Stomach smooth muscle (tissue), 2 donors: ENCODE results near the gene ATG14.
"Not testable (repeated sequence)": the region's sequence is repeated elsewhere in the genome, so short reads cannot be mapped to it uniquely, and the experiment has no call there.

Experiments
- H3K27ac ChIP-seq: one replicate; pipeline ENCODE4 v1.7.0; 2013; ENCODE audit warnings: mild to moderate bottlenecking, low read length, inconsistent platforms
- H3K27me3 ChIP-seq, 2 donors: one replicate each; pipeline ENCODE4 v1.7.0; 2013; ENCODE audit warnings: low read length in 2 of 2; ENCODE audit not compliant: insufficient read depth in 2 of 2, control insufficient read depth in 1 of 2
- H3K36me3 ChIP-seq, 2 donors: one replicate each; pipeline ENCODE4 v1.7.0; 2013; ENCODE audit warnings: low read length in 2 of 2; ENCODE audit not compliant: control insufficient read depth in 2 of 2, insufficient read depth in 2 of 2
- H3K4me1 ChIP-seq: one replicate; pipeline ENCODE4 v1.7.0; 2013; ENCODE audit warnings: low read length; ENCODE audit not compliant: control insufficient read depth, insufficient read depth
- H3K4me3 ChIP-seq, 2 donors: one replicate each; pipeline ENCODE4 v1.7.0; 2013; ENCODE audit warnings: low read length in 2 of 2
- H3K9ac ChIP-seq, 2 donors: one replicate each; pipeline ENCODE4 v1.7.0; 2013; ENCODE audit warnings: low read length in 2 of 2, mild to moderate bottlenecking in 1 of 2
- H3K9me3 ChIP-seq, 2 donors: one replicate each; pipeline ENCODE4 v1.7.0; 2013; ENCODE audit warnings: low read length in 2 of 2; ENCODE audit not compliant: control insufficient read depth in 2 of 2
- donor health status: healthy.
- donor health status: Pancreatic carcinoma.

Gene ATG14, protein sequence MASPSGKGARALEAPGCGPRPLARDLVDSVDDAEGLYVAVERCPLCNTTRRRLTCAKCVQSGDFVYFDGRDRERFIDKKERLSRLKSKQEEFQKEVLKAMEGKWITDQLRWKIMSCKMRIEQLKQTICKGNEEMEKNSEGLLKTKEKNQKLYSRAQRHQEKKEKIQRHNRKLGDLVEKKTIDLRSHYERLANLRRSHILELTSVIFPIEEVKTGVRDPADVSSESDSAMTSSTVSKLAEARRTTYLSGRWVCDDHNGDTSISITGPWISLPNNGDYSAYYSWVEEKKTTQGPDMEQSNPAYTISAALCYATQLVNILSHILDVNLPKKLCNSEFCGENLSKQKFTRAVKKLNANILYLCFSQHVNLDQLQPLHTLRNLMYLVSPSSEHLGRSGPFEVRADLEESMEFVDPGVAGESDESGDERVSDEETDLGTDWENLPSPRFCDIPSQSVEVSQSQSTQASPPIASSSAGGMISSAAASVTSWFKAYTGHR

DNA sequence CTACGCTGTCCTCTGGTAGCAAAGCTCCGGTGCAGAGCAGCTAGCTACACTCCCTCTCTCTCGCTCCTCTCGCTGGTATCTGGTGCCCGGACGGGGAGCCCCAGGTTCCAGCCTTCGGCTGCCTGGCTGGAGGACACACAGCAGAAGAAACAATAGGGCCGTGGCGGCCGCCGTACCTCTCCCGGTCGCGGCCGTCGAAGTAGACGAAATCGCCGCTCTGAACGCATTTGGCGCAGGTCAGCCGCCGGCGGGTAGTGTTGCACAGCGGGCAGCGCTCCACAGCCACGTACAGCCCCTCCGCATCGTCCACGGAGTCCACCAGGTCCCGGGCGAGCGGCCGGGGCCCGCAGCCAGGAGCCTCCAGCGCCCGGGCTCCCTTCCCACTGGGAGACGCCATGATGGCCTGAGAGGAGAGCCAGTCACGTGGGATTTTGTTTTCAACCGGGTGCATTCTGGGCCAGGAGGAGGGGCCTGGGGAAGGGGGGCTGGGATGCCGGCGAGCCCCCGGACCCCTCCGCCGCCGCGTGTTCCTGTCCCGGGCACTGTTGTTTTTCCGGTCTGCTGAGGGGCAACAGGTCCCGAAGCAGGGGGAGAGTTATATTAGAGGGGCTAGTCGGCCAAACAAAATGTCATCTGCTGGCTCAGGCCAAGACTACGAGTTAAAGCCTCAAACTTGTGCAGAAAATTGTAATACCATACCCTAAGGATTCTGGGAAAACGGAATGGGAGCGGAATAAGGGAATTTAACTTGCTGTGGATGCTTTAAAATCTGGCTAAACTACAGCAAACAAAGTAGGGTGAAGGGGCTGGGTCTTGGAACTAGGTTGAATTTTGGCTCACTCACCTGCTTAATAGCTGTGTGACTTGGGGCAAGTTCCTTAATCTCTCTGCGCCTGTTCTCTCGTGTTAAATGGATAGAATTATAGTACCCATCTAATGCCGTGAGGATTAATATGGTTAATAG, at the start of gene ATG14:
ATG14 (minus strand) TSS at position 405 of the 964 bp plus-strand sequence; CDS start at position 397, 8 bp downstream.
- peaks cover 6% of the 10 kb centered on the region for H3K4me1 ChIP-seq
- peak within 1 kb of the TSS; percentile 88 to 92 for H3K9ac ChIP-seq
- no peaks in the 10 kb centered on the region for H3K27me3 ChIP-seq
- no peaks in the 10 kb centered on the region for H3K9me3 ChIP-seq
- H3K4me3 ChIP-seq: peak within 1 kb of the TSS; percentile 91 to 99
- peak within 1 kb of the TSS; percentile 73 for H3K27ac ChIP-seq
- H3K36me3 ChIP-seq: no peaks in the 10 kb centered on the region

DNA sequence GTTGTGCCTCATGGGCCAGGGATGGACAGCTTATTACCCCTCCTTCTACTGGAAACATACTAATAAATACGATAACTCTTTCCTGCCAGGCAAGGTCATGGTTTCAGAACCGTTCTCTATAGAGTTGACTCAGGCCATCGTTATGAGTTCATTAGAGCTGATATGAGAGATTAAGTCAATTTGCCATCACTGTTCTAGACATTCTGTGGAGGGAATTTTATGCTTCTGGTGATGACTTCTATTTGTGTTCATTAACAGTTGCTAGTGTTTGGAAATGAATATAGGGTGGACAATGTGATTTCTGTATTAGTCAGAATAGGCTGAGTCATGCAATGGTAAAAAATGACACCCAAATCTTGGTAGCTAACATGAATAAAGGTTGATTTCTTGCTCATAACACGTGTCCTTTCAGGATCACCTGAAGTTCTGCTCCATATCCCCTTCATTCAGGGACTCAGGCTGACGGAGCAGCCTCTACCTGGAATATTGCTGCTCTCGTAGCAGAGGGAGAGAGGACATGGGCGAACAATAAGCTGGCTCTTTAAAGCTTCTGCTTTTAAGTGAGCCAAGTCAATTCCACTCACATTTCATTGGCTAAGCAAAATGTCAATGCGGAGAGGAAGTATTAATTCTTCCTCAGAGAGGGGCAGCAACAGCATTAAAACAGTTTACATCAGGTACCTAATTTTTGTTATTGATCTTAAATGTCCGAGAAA, 47.3 kb upstream of the ATG14 start:
- H3K36me3 ChIP-seq: no peaks in the 10 kb centered on the region
- no peaks in the 10 kb centered on the region for H3K9me3 ChIP-seq
- H3K9ac ChIP-seq: no peak overlapping the region
- peaks cover 4% of the 10 kb centered on the region for H3K4me1 ChIP-seq
- H3K27me3 ChIP-seq: no peaks in the 10 kb centered on the region
- no peak overlapping the region for H3K4me3 ChIP-seq
- no peak overlapping the region for H3K27ac ChIP-seq

DNA sequence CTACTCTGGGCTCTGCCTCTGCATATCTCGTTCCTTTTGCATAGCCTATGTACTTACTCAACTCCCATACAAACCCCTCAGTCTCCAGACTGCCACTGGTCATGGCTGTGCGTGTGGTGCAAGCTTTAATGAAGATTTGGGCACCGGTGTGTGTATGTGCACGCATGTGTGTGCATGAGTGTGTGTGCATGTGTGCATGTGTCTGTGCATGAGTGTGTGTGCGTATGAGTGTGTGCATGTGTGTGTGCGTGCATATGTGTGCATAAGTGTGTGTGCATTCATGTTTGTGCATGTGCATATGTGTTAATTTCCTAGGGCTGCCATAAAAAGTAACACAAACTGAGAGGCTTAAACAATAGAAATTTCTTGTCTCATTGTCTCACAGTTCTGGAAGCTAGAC, 45.9 kb upstream of the ATG14 start:
- Histone ChIP-seq H3K27me3 (no peaks in the 10 kb centered on the region), H3K27ac (no peak overlapping the region), H3K36me3 (no peaks in the 10 kb centered on the region), H3K4me1 (peaks cover 4% of the 10 kb centered on the region), H3K9ac (no peak overlapping the region), H3K4me3 (no peak overlapping the region), H3K9me3 (no peaks in the 10 kb centered on the region)

DNA sequence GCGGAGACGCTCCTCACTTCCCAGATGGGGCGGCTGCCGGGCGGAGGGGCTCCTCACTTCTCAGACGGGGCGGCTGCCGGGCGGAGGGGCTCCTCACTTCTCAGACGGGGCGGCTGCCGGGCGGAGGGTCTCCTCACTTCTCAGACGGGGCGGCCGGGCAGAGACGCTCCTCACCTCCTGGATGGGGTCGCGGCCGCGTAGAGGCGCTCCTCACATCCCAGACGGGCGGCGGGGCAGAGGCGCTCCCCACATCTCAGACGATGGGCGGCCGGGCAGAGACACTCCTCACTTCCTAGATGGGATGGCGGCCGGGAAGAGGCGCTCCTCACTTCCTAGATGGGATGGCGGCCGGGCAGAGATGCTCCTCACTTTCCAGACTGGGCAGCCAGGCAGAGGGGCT, 44.8 kb upstream of the ATG14 start:
- H3K9ac ChIP-seq, H3K9me3 ChIP-seq, H3K27me3 ChIP-seq, H3K4me1 ChIP-seq, H3K36me3 ChIP-seq, H3K27ac ChIP-seq, H3K4me3 ChIP-seq: not testable (repeated sequence)

DNA sequence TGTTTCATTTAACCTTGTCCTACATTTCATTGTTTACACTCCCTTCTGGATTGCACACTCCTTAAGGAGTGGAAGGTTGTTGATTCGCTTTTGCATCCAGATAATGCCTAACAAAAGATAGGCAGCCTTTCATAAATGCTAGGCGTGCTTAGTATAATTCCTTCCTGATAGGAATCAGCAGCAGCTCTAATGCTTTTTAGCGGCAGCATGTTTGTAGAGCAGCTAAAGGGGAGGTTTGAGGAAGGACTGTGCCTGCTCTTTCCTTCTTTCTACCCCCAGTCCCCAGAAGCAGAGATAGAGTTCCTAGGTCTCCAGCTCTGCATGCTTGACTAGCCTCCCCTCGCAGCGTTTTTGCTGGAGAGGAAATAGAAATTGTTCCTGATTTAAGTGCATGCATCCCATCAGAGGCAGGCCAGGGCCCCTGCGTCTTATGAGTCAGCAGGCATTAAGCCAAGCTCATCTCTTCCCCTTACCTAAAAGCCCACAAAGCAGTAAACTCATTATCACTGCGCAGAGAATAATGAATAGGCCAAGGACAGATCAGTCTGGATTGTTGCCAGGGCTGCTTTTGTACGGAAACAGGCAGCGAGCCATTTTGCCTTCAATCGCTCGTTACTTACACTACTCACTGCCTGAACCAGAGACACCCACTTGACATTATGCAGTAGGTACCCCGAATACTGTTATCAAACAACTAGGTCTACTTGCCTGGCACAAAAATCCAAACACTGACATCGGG, 42.8 kb upstream of the ATG14 start:
- peak overlapping the region; percentile 31 to 36 for H3K4me3 ChIP-seq
- H3K9ac ChIP-seq: peak overlapping the region in 1 of 2 donors; percentile 13
- H3K9me3 ChIP-seq: no peaks in the 10 kb centered on the region
- H3K36me3 ChIP-seq: no peaks in the 10 kb centered on the region
- H3K27me3 ChIP-seq: no peaks in the 10 kb centered on the region
- H3K4me1 ChIP-seq: peaks cover 4% of the 10 kb centered on the region
- no peak overlapping the region for H3K27ac ChIP-seq

DNA sequence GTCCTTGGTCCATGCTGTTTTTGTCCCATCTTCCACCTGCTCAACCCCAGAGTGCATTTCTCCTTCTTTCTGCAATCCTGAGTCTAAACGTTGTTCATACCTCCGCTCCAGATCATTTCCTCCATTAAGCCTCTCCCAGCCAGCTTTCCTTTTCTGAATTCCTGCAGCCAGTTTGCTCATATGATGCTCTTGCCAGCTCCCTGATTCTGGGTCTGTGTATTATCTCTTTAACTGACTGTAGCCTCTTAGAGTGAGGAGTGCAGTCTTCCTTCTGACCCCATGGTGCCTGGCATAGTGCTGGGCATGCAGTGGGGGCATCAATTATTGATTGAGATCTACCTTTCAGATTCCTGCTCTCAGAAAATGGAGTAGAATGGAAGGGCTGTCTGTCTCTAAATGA, 40.3 kb upstream of the ATG14 start:
- H3K9me3 ChIP-seq: no peaks in the 10 kb centered on the region
- H3K36me3 ChIP-seq: no peaks in the 10 kb centered on the region
- H3K27me3 ChIP-seq: no peaks in the 10 kb centered on the region
- peaks cover 4% of the 10 kb centered on the region for H3K4me1 ChIP-seq
- no peak overlapping the region for H3K27ac ChIP-seq
- H3K4me3 ChIP-seq: no peak overlapping the region
- H3K9ac ChIP-seq: no peak overlapping the region

DNA sequence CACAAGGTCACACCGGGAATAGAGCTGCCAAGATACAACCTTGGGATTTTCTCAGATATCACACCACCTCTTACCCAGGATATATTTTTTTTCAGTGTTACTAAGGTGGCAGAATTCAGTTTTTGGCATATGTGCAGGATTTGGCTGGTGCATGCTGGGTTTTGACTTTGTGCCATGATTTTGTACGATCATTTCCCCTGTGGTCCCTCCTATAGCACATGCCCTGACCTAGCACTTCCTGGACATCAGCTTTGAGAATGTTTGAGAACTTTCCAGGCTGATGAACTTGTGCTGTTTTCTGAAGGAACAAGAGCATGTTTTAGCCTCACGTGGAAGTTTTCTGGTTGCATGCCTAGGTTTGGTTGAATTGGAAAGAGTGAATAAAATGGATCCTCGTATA, 39.8 kb upstream of the ATG14 start:
- no peak overlapping the region for H3K9ac ChIP-seq
- H3K27ac ChIP-seq: no peak overlapping the region
- H3K4me3 ChIP-seq: no peak overlapping the region
- H3K36me3 ChIP-seq: no peaks in the 10 kb centered on the region
- H3K9me3 ChIP-seq: no peaks in the 10 kb centered on the region
- peaks cover 4% of the 10 kb centered on the region for H3K4me1 ChIP-seq
- no peaks in the 10 kb centered on the region for H3K27me3 ChIP-seq

DNA sequence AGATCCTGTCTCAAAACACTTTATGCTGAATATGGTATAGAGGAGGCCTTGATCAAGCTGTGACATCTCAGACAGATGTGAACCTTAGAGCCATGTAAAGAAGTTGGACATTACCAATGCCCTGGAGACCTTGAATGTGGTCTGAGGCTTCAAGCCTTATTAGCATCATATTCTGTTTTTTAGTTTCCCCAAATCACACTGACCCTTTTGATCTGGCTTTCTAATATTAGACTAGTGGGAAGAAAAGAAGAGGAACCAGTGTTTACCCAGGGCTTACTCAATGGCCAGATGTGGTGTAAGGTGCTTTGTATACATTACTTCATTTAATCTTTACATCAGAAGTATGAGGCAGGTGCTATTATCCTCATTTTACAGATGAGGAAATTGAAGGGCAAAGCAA, 39.4 kb upstream of the ATG14 start:
- H3K36me3 ChIP-seq: no peaks in the 10 kb centered on the region
- no peak overlapping the region for H3K4me3 ChIP-seq
- H3K4me1 ChIP-seq: peaks cover 4% of the 10 kb centered on the region
- no peak overlapping the region for H3K9ac ChIP-seq
- no peaks in the 10 kb centered on the region for H3K27me3 ChIP-seq
- H3K27ac ChIP-seq: no peak overlapping the region
- no peaks in the 10 kb centered on the region for H3K9me3 ChIP-seq

DNA sequence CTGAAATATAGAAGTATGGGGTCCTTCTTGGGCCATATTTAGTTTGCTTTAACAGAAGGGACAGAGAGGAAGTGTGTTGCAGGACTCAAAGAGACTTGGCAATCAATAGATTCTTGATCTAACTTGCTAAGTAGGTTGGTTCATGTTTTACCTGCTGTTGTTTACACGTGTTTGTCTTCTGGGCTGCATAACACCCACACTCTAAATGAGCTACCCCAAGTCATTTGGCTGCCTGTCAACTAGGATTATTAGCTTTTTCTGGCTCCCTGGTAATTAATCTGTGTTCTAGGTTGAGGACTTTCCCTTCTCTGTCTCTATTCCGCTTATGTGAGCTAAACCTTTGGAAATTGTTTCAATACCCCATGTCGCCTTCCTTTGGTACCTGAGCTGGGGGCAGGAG, 38.9 kb upstream of the ATG14 start:
- no peak overlapping the region for H3K4me3 ChIP-seq
- no peak overlapping the region for H3K27ac ChIP-seq
- H3K36me3 ChIP-seq: no peaks in the 10 kb centered on the region
- H3K27me3 ChIP-seq: no peaks in the 10 kb centered on the region
- H3K9ac ChIP-seq: no peak overlapping the region
- no peaks in the 10 kb centered on the region for H3K9me3 ChIP-seq
- peaks cover 4% of the 10 kb centered on the region for H3K4me1 ChIP-seq

DNA sequence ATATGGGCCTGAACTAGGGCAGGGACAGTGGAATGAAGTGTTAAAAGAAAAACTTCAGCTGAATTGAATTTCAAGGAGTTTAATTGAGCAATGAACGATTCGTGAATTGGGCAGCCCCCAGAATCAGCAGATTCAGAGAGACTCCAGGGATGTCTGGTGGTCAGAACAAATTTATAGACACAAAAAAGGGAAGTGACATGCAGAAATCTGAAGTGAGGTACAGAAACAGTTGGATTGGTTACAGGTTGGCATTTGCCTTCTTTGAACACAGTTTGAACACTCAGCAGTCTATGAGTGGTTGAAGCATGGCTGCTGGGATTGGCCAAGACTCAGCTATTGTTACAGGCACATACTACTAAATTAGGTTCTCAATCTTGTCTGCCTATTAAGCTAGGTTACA, 38.5 kb upstream of the ATG14 start:
- Histone ChIP-seq H3K4me1 (peaks cover 4% of the 10 kb centered on the region), H3K27ac (no peak overlapping the region), H3K4me3 (no peak overlapping the region)

More for the DNA sequence above, 38.5 kb upstream of the ATG14 start:
- Histone ChIP-seq H3K9ac (no peak overlapping the region), H3K9me3 (no peaks in the 10 kb centered on the region), H3K27me3 (no peaks in the 10 kb centered on the region), H3K36me3 (no peaks in the 10 kb centered on the region)
